Endothelial cell of umbilical vein (primary cell): Measurements from ENCODE around the gene NFATC4. TPM values are rescaled to one million over a fixed set of nuclear protein-coding genes. Genes with fewer than 3 reads are reported as not detected.

Experiments used
- BruUV-seq: library from RNA; stranded (reverse); fragments of 400-500 nt; replicated peaks from 2 replicates; lab custom pipeline; 2021; lab: Mats Ljungman, UMichigan
- CTCF ChIA-PET: fragments of 300-600, 350-600 bp; sonication (Branson Sonifier 250); formaldehyde crosslinking; loops from one replicate; lab custom pipeline; 2021; ENCODE audit warnings: antibody characterized with exemption, inconsistent platforms; lab: Charles Lee
- POLR2A ChIA-PET: fragments of 300-600, 350-600 bp; sonication (Branson Sonifier 250); formaldehyde crosslinking; loops from one replicate; lab custom pipeline; 2021; ENCODE audit warnings: antibody characterized with exemption, inconsistent platforms; lab: Charles Lee
- DNase-seq: peaks from one replicate; pipeline ENCODE4 v3.0.0-alpha.2; 2011; ENCODE audit warnings: low read depth, low spot score
- FAIRE-seq: peaks from 2 replicates; lab custom pipeline; 2011; peaks lifted over from hg19 to GRCh38; lab: Jason Lieb, UNC
- H2AFZ ChIP-seq: 2 replicates; pipeline ENCODE4 v1.6.0; 2012; ENCODE audit warnings: low read depth, low read length, control low read depth, inconsistent platforms
- H3K27ac ChIP-seq: 2 replicates; pipeline ENCODE4 v1.5.1; 2011; ENCODE audit warnings: low read depth, mild to moderate bottlenecking, control low read depth, low read length, moderate library complexity; ENCODE audit not compliant: insufficient read depth
- H3K27me3 ChIP-seq, 2 experiments: 2 replicates each; pipeline versions ENCODE4 v1.6.0 to v1.6.1; 2011; ENCODE audit warnings: low read length in 2 of 2, mixed read lengths in 1 of 2; ENCODE audit not compliant: control insufficient read depth in 2 of 2, insufficient read depth in 2 of 2
- H3K36me3 ChIP-seq, 2 experiments: 2 replicates in 1 of 2; 3 replicates in 1 of 2; pipeline ENCODE4 v1.5.1; 2011; ENCODE audit warnings: low read length in 2 of 2, mild to moderate bottlenecking in 1 of 2, moderate library complexity in 1 of 2; ENCODE audit not compliant: control insufficient read depth in 2 of 2, insufficient read depth in 2 of 2; ENCODE audit errors: extremely low read depth in 1 of 2
- H3K4me1 ChIP-seq: 3 replicates; pipeline ENCODE4 v1.5.1; 2011; ENCODE audit warnings: mild to moderate bottlenecking, low read length; ENCODE audit not compliant: control insufficient read depth, insufficient read depth; ENCODE audit errors: extremely low read depth
- H3K4me2 ChIP-seq: 2 replicates; pipeline ENCODE4 v1.6.1; 2011; ENCODE audit warnings: low read length, control low read depth, mixed read lengths; ENCODE audit not compliant: insufficient read depth
- H3K4me3 ChIP-seq, 3 experiments: fragments of 200-600 bp in 1 of 3; sonication (generic), shearing (Covaris generic) in 1 of 3; replicated peaks in 1 of 3; 2 replicates each; pipeline ENCODE4 v1.5.1; 2011 to 2016; ENCODE audit warnings: control low read depth in 3 of 3, low read length in 3 of 3, mild to moderate bottlenecking in 2 of 3, inconsistent platforms in 1 of 3, low read depth in 1 of 3, moderate library complexity in 1 of 3; ENCODE audit not compliant: insufficient read depth in 1 of 3
- H3K79me2 ChIP-seq: 2 replicates; pipeline ENCODE4 v1.6.0; 2012; ENCODE audit warnings: low read length, inconsistent platforms; ENCODE audit not compliant: control insufficient read depth, insufficient read depth
- H3K9ac ChIP-seq: replicated peaks from 2 replicates; pipeline ENCODE3; 2011; ENCODE audit warnings: low read length, control low read depth; ENCODE audit not compliant: insufficient read depth; ENCODE audit errors: extremely low read depth
- H3K9me1 ChIP-seq: replicated peaks from 3 replicates; pipeline ENCODE4 v1.6.0; 2011; ENCODE audit warnings: mild to moderate bottlenecking, low read length; ENCODE audit not compliant: control insufficient read depth, insufficient read depth; ENCODE audit errors: extremely low read depth
- H3K9me3 ChIP-seq: replicated peaks from 2 replicates; pipeline ENCODE4 v1.5.1; 2012; ENCODE audit warnings: low read length, inconsistent platforms; ENCODE audit not compliant: control insufficient read depth, insufficient read depth
- H4K20me1 ChIP-seq: replicated peaks from 2 replicates; pipeline ENCODE3; 2011; ENCODE audit warnings: mild to moderate bottlenecking, low read length; ENCODE audit not compliant: control insufficient read depth, insufficient read depth; ENCODE audit errors: extremely low read depth
- EZH2 ChIP-seq: IDR thresholded peaks from 2 replicates; pipeline ENCODE4 v1.6.1; 2012; ENCODE audit warnings: borderline replicate concordance, low read depth, mild to moderate bottlenecking, moderate library complexity, low read length, inconsistent platforms; ENCODE audit not compliant: severe bottlenecking
- MYC ChIP-seq: IDR thresholded peaks from one replicate; pipeline ENCODE4 v1.6.1; 2011; ENCODE audit warnings: mild to moderate bottlenecking, low read depth, low read length
- POLR2A ChIP-seq: IDR thresholded peaks from 2 replicates; pipeline ENCODE4 v1.6.1; 2012; ENCODE audit warnings: low read depth, mild to moderate bottlenecking, control low read depth, low read length
- POLR2AphosphoS5 ChIP-seq: IDR thresholded peaks from 2 replicates; pipeline ENCODE4 v1.6.1; 2012; ENCODE audit warnings: low read depth, mild to moderate bottlenecking, control low read depth, low read length, moderate library complexity; ENCODE audit not compliant: insufficient read depth
- dilution Hi-C: fragments of 300-500 bp; cut with MboI; formaldehyde crosslinking; loops from one replicate; pipeline ENCODE4 v1.15.0; 2019; ENCODE audit warnings: low sequenced_read_pairs; ENCODE audit not compliant: extremely low pct_ligation_motif_present
- intact Hi-C: fragments of 100-400 bp; cut with micrococcal nuclease; formaldehyde crosslinking; loops from one replicate; pipeline ENCODE4 v1.10.0; 2022
- polyA plus RNA-seq, 4 experiments: library from polyadenylated mRNA; depleted of rRNA in 3 of 4; stranded (reverse) in 3 of 4; unstranded in 1 of 4; fragments of >200 nt; gene quantifications; 2 replicates each; pipeline versions ENCODE4 v1.2.1 to v1.2.3, GENCODE V29; 2011 to 2012; ENCODE audit warnings: missing spikeins in 1 of 4
- total RNA-seq: library from RNA; stranded (reverse); gene quantifications from 2 replicates; pipeline ENCODE4 v1.2.3, GENCODE V29; 2021
- TF ChIP-seq, protein P1 (sequence below), 2 donors: IDR thresholded peaks; 1 replicate in 1 of 2; 2 replicates in 1 of 2; pipeline ENCODE4 v1.5.1; 2011; ENCODE audit warnings: low read length in 2 of 2, mild to moderate bottlenecking in 2 of 2, moderate library complexity in 2 of 2, control low read depth in 1 of 2, inconsistent platforms in 1 of 2, low read depth in 1 of 2; ENCODE audit not compliant: insufficient read depth in 1 of 2; ENCODE audit errors: extremely low read depth in 1 of 2

NFATC4 gene
- total and polyA plus RNA-seq, 2 donors (not counting 3 experiments of a cell fraction or from before 2014, with no cell fraction given): 79.5 to 88.1 TPM

DNA sequence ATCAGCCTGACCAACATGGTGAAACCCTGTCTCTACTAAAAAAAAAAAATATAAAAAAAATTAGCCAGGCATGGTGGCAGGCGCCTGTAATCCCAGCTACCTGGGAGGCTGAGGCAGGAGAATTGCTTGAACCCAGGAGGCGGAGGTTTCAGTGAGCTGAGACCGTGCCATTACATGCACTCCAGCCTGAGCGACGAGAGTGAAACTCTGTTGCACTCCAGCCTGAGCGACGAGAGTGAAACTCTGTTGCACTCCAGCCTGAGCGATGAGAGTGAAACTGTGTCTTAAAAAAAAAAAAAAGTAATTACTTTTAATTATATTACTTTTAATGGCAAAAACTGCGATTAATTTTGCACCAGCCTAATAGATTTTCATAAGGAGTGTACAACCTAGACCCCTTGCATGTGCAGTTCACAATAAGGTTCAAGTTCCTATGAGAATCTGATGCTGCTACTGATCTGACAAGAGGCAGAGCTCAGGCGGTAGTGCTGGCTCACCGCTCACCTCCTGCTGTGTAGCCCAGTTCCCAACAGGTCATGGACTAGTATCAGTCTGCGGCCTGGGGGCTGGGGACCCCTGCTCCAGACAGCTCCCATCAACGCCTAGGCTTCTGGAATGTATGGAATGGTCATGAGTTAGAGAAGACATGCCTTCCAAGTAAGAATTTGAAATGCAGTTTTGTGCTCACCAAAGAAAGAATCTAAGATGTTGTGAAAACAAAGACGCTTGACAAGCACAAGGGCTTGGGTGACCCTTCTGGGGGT lies 46.6 kb upstream of the NFATC4 start:
- no peaks in the 10 kb centered on the region for H3K27me3 ChIP-seq
- H3K9me1 ChIP-seq: no peaks in the 10 kb centered on the region
- dilution Hi-C loops: no loop called here
- intact Hi-C loops: no loop called here
- no peak overlapping the region for H3K4me3 ChIP-seq
- no peaks in the 10 kb centered on the region for H3K79me2 ChIP-seq
- no peak overlapping the region for H3K27ac ChIP-seq
- DNase-seq: no peak
- H3K36me3 ChIP-seq: peaks cover 0 to 17% of the 10 kb centered on the region in 2 experiments
- H4K20me1 ChIP-seq: no peaks in the 10 kb centered on the region
- H2AFZ ChIP-seq: no peak overlapping the region
- POLR2A ChIA-PET: no interaction called here
- TF ChIP-seq POLR2A: no peak
- TF ChIP-seq, protein P1, sequence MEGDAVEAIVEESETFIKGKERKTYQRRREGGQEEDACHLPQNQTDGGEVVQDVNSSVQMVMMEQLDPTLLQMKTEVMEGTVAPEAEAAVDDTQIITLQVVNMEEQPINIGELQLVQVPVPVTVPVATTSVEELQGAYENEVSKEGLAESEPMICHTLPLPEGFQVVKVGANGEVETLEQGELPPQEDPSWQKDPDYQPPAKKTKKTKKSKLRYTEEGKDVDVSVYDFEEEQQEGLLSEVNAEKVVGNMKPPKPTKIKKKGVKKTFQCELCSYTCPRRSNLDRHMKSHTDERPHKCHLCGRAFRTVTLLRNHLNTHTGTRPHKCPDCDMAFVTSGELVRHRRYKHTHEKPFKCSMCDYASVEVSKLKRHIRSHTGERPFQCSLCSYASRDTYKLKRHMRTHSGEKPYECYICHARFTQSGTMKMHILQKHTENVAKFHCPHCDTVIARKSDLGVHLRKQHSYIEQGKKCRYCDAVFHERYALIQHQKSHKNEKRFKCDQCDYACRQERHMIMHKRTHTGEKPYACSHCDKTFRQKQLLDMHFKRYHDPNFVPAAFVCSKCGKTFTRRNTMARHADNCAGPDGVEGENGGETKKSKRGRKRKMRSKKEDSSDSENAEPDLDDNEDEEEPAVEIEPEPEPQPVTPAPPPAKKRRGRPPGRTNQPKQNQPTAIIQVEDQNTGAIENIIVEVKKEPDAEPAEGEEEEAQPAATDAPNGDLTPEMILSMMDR (IDR thresholded peaks at IDR 0.05; ENCODE audit: extremely low read depth in 1 of 2, insufficient read depth in 1 of 2, low read depth in 1 of 2, low read length in 2 of 2): no peak
- no peak for TF ChIP-seq POLR2AphosphoS5
- no peak for TF ChIP-seq MYC
- no peak for TF ChIP-seq EZH2
- peaks cover 13% of the 10 kb centered on the region for H3K4me1 ChIP-seq
- no peaks in the 10 kb centered on the region for H3K9me3 ChIP-seq
- CTCF ChIA-PET: interaction anchor here (1.0 to 20.1 kb wide), 5 partner anchors 11 to 113 kb away, joined by 3 to 811 read pairs (median 5); partner anchors contain the start of genes CBLN3 and KHNYN
- BruUV-seq: no TSS peak
- no peak overlapping the region for H3K4me2 ChIP-seq
- no peak overlapping the region for H3K9ac ChIP-seq
- no peak for FAIRE-seq

DNA sequence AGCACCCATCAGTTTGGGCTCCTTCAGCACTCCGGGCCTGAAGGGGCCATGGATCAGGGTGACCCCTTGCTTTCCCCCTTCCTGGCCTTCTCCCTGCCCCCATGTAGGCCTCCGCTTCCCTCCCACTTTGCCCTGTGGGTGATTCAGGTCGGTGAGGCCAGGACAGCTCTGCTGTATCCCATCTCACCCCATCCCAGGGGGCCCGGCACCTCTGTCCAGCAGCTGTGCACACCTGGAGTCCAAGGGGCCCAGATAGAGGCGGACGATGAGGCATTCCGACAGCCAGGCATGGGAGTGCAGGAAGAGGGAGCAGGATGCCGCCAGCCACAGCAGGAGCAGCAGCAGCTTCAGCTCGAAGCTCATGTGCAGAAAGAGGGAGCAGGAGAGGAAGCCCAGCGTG lies 45.3 kb upstream of the NFATC4 start:
- no peak overlapping the region for H3K4me3 ChIP-seq
- no peaks in the 10 kb centered on the region for H3K27me3 ChIP-seq
- ChIA-PET CTCF (interaction anchor here (0.7 to 20.1 kb wide), 5 partner anchors 9 to 111 kb away, joined by 3 to 811 read pairs (median 5); partner anchors contain the start of genes CBLN3, CIDEB and KHNYN), POLR2A (no interaction called here)
- H3K9me1 ChIP-seq: no peaks in the 10 kb centered on the region
- peaks cover 0 to 17% of the 10 kb centered on the region in 2 experiments for H3K36me3 ChIP-seq
- FAIRE-seq (no peak), DNase-seq (no peak)
- no peak overlapping the region for H2AFZ ChIP-seq
- no peak overlapping the region for H3K4me2 ChIP-seq
- no TSS peak for BruUV-seq
- no peaks in the 10 kb centered on the region for H4K20me1 ChIP-seq
- H3K9me3 ChIP-seq: no peaks in the 10 kb centered on the region
- intact Hi-C loops: no loop called here
- TF ChIP-seq POLR2A (no peak), EZH2 (no peak), POLR2AphosphoS5 (no peak)
- dilution Hi-C loops: no loop called here
- no peak overlapping the region for H3K9ac ChIP-seq
- no peak overlapping the region for H3K27ac ChIP-seq
- H3K79me2 ChIP-seq: no peaks in the 10 kb centered on the region
- peaks cover 5% of the 10 kb centered on the region for H3K4me1 ChIP-seq
